MM.1S (cell line): ENCODE data around the gene SURF2.

Source experiments
- DNase-seq: peaks from one replicate; pipeline ENCODE4 v3.0.0-alpha.2; 2015
- H2AFZ ChIP-seq: fragments of 300-600 bp; sonication (generic); 2 replicates; pipeline ENCODE4 v1.6.0; 2016; ENCODE audit warnings: antibody characterized with exemption, low read length
- H3F3A ChIP-seq: fragments of 300-600 bp; sonication (generic); 2 replicates; pipeline ENCODE4 v1.6.1; 2016; ENCODE audit warnings: mild to moderate bottlenecking, antibody characterized with exemption, low read length, moderate library complexity, mixed read lengths; ENCODE audit not compliant: insufficient read depth
- H3K27ac ChIP-seq: fragments of 300-600 bp; sonication (generic); 2 replicates; pipeline ENCODE4 v1.5.1; 2016; ENCODE audit warnings: mild to moderate bottlenecking, low read length
- H3K27me3 ChIP-seq: fragments of 300-600 bp; sonication (generic); replicated peaks from 2 replicates; pipeline ENCODE4 v1.6.0; 2016; ENCODE audit warnings: low read length; ENCODE audit not compliant: insufficient read depth
- H3K36me3 ChIP-seq: fragments of 300-600 bp; sonication (generic); replicated peaks from 2 replicates; pipeline ENCODE4 v1.6.1; 2016; ENCODE audit warnings: mild to moderate bottlenecking, low read length, mixed read lengths; ENCODE audit not compliant: insufficient read depth
- H3K4me1 ChIP-seq: fragments of 300-600 bp; sonication (generic); 2 replicates; pipeline ENCODE4 v1.6.1; 2016; ENCODE audit warnings: low read length, mixed read lengths
- H3K4me2 ChIP-seq: fragments of 300-600 bp; sonication (generic); 2 replicates; pipeline ENCODE4 v1.6.0; 2016; ENCODE audit warnings: low read depth, low read length
- H3K4me3 ChIP-seq: fragments of 300-600 bp; sonication (generic); 2 replicates; pipeline ENCODE4 v1.5.1; 2016; ENCODE audit warnings: low read length, mixed read lengths
- H3K79me2 ChIP-seq: fragments of 300-600 bp; sonication (generic); 2 replicates; pipeline ENCODE4 v1.6.1; 2016; ENCODE audit warnings: mixed run types, low read length, mixed read lengths
- H3K9ac ChIP-seq: fragments of 300-600 bp; sonication (generic); 2 replicates; pipeline ENCODE4 v1.6.1; 2016; ENCODE audit warnings: low read length, mixed read lengths
- H3K9me2 ChIP-seq: fragments of 300-600 bp; sonication (generic); replicated peaks from 2 replicates; pipeline ENCODE4 v1.6.1; 2016; ENCODE audit warnings: mild to moderate bottlenecking, low read length, mixed read lengths; ENCODE audit not compliant: insufficient read depth
- H3K9me3 ChIP-seq: fragments of 300-600 bp; sonication (generic); replicated peaks from 2 replicates; pipeline ENCODE4 v1.6.1; 2016; ENCODE audit warnings: mild to moderate bottlenecking, low read length, mixed read lengths; ENCODE audit not compliant: insufficient read depth
- H4K20me1 ChIP-seq: fragments of 300-600 bp; sonication (generic); 2 replicates; pipeline ENCODE4 v1.6.1; 2016; ENCODE audit warnings: mild to moderate bottlenecking, low read length, moderate library complexity, mixed read lengths; ENCODE audit not compliant: insufficient read depth
- EZH2 ChIP-seq: fragments of 300-600 bp; sonication (generic); optimal IDR thresholded peaks from 2 replicates; pipeline ENCODE3; 2017; ENCODE audit warnings: low read depth, mild to moderate bottlenecking, antibody characterized with exemption, low read length, mixed read lengths
- EZH2phosphoT487 ChIP-seq: fragments of 300-600 bp; sonication (generic); IDR thresholded peaks from 2 replicates; pipeline ENCODE4 v1.6.1; 2018; ENCODE audit warnings: antibody characterized with exemption, low read length
- TF ChIP-seq, protein P1 (sequence below): fragments of 300-600 bp; sonication (generic); IDR thresholded peaks from 2 replicates; pipeline ENCODE4 v1.5.1; 2016; ENCODE audit warnings: antibody characterized with exemption, low read length, mixed read lengths

Gene SURF2

DNA sequence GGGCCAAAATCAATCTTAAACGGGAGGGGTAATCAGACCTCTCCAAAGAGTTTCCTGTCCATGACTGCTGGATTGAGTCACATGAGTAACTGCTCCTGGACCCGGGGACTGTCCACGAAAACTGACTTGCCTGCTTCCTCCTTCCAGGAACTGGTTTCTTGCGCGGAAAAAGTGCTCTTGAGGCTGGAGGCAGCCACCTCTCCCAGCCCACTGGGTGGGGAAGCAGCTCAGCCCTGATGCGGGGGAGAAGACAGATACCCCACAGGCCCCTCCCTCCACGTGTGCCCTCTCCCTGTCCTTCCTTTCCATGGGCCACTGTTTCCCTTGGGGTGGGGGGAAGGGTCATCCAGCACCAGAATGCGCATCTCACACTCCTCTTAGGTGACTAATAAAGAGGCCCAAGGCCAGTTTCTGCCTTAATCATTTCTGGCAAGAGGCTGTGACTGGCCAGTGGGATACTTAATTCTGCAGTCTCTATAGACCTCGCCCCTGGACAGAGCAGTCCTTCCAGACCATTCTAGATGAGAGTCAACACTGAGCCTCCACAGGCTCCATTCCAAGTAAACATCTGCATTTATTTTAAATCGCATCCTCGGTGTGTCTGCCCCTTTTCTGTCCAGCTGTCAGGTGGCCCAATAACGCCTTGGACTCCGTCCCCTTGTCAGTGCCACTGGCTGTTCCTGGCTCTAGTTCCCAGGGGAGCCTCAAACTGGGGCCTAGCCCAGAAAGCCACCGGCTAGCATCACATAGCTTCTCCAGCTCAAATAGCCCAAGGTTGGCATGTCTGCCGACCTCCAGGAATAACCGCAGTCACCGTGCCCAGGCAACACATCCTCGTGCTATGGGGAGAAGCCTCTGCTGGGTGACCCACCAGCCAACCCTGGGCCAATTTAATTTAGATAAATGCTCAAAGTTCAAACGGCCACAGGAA lies 49.4 kb downstream of the SURF2 start:
- Histone ChIP-seq H3K9me2 (no peaks in the 10 kb centered on the region), H2AFZ (no peak overlapping the region), H3K9ac (no peak overlapping the region), H3K4me3 (no peak overlapping the region), H3F3A (no peaks in the 10 kb centered on the region), H3K9me3 (no peaks in the 10 kb centered on the region), H3K27me3 (no peaks in the 10 kb centered on the region), H3K79me2 (no peaks in the 10 kb centered on the region), H3K4me1 (no peaks in the 10 kb centered on the region), H4K20me1 (no peaks in the 10 kb centered on the region), H3K36me3 (no peaks in the 10 kb centered on the region), H3K4me2 (no peak overlapping the region), H3K27ac (no peak overlapping the region)
- DNase-seq = no peak
- TF ChIP-seq EZH2 = no peak
- no peak for TF ChIP-seq EZH2phosphoT487
- TF ChIP-seq, protein P1, sequence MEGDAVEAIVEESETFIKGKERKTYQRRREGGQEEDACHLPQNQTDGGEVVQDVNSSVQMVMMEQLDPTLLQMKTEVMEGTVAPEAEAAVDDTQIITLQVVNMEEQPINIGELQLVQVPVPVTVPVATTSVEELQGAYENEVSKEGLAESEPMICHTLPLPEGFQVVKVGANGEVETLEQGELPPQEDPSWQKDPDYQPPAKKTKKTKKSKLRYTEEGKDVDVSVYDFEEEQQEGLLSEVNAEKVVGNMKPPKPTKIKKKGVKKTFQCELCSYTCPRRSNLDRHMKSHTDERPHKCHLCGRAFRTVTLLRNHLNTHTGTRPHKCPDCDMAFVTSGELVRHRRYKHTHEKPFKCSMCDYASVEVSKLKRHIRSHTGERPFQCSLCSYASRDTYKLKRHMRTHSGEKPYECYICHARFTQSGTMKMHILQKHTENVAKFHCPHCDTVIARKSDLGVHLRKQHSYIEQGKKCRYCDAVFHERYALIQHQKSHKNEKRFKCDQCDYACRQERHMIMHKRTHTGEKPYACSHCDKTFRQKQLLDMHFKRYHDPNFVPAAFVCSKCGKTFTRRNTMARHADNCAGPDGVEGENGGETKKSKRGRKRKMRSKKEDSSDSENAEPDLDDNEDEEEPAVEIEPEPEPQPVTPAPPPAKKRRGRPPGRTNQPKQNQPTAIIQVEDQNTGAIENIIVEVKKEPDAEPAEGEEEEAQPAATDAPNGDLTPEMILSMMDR = no peak

GRCh38 chr9:133406480-133407307 lies 50.3 kb downstream of the SURF2 start:
- no peaks in the 10 kb centered on the region for H4K20me1 ChIP-seq
- TF ChIP-seq, protein P1 = peak; percentile 90
- no peak for TF ChIP-seq EZH2phosphoT487

DNA sequence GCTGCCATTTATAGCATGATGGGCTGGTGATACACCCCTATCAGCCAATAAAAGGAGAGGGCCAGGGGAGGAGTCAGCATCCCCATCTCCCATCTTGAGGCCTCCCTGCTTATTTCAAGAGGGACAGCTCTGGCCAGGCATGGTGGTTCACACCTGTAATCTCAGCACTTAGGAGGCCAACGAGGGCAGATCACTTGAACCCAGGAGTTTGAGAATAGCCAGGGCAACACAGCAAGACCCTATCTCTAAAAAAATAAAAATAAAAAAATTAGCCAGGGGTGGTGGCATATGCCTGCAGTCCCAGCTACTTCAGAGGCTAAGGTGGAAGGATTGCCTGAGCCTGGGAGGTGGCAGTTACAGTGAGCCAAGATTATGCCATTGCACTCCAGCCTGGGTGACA lies 51.7 kb downstream of the SURF2 start:
- Histone ChIP-seq H3K9ac (no peak overlapping the region), H3K4me2 (no peak overlapping the region), H3F3A (no peaks in the 10 kb centered on the region), H3K9me2 (no peaks in the 10 kb centered on the region), H3K36me3 (no peaks in the 10 kb centered on the region), H4K20me1 (no peaks in the 10 kb centered on the region), H3K4me1 (no peaks in the 10 kb centered on the region), H3K79me2 (0 out of 2 replicates have a peak, but pooled peaks cover 6% of the 10 kb centered on the region), H3K27me3 (no peaks in the 10 kb centered on the region), H2AFZ (no peak overlapping the region), H3K9me3 (no peaks in the 10 kb centered on the region), H3K27ac (no peak overlapping the region), H3K4me3 (no peak overlapping the region)
- DNase-seq = no peak
- TF ChIP-seq, protein P1 = no peak
- no peak for TF ChIP-seq EZH2
- TF ChIP-seq EZH2phosphoT487 = no peak

More at GRCh38 chr9:133406480-133407307, 50.3 kb downstream of the SURF2 start:
- H3F3A ChIP-seq = no peaks in the 10 kb centered on the region
- no peaks in the 10 kb centered on the region for H3K36me3 ChIP-seq
- peak; percentile 43 for DNase-seq
- H3K9ac ChIP-seq = no peak overlapping the region
- H2AFZ ChIP-seq = no peak overlapping the region
- H3K4me3 ChIP-seq = no peak overlapping the region
- H3K4me1 ChIP-seq = no peaks in the 10 kb centered on the region
- no peaks in the 10 kb centered on the region for H3K79me2 ChIP-seq
- no peak overlapping the region for H3K4me2 ChIP-seq
- H3K27me3 ChIP-seq = no peaks in the 10 kb centered on the region
- no peak overlapping the region for H3K27ac ChIP-seq
- no peaks in the 10 kb centered on the region for H3K9me3 ChIP-seq
- no peaks in the 10 kb centered on the region for H3K9me2 ChIP-seq
